ENCODE results near the gene CALN1.
"Not testable (repeated sequence)": the region's sequence is repeated elsewhere in the genome, so short reads cannot be mapped to it uniquely, and the experiment has no call there.

The CALN1 gene

DNA sequence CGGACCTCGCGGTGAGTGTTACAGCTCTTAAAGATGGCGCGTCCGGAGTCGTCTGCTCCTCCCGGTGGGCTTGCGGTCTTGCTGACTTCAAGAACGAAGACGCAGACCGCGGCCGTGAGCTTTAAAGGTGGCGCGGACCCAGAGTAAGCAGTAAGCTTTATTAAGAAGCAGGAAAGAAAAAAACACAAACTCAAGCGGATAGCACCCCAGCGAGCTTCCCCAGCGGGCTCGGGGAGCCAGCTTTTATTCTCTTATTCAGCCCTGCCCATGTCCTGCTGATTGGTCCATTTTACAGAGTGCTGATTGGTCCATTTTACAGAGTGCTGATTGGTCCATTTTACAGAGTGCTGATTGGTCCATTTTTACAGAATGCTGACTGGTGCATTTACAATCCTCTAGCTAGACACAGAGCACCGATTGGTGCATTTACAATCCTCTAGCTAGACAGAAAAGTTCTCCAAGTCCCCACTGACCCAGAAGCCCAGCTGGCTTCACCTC is at the start of gene CALN1:
Gene CALN1, minus strand, starts transcription at position 218 of the 498 bp plus-strand sequence.
- DNase-seq (ENCODE audit: low read depth) = not testable (repeated sequence)

GRCh38 chr7:72453471-72453870 is 41.3 kb upstream of the CALN1 start:
- DNase-seq (ENCODE audit: low read depth) = no peak

DNA sequence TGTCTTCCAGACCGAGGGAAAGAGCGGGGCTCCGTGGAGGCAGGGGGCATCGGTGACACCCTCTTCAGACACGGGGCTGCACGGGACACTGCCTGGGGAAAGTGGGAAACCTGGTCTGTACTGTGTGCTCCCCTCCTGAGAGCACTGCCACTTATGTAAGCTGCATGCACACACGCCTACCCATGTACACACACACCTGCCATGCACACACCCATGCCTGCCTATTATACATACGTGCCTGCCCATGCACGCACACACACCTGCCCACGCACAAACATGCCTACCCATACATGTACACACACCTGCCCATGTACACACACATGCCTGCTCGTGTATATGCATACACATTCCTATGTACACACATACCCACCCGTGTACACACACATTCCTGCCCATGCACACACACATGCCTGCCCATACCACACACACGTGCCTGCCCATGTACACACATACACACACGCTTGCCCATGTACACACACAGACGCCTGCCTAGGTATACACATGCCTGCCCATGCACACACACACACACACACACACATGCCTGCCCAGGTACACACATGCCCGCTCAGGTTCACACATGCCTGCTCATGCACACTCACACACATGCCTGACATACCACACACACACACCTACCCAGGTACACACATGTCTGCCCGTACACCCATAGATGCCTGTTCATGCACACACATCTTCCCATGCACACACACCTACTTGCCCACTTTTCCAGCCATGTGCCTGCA is 35.5 kb upstream of the CALN1 start:
- DNase-seq (ENCODE audit: low read depth) = no peak

- no peak for DNase-seq (ENCODE audit: low read depth)
These were observed 34.7 kb upstream of the CALN1 start for GRCh38 chr7:72446591-72447462.

- no peak for DNase-seq (ENCODE audit: low read depth)
These were observed 34.0 kb upstream of the CALN1 start for GRCh38 chr7:72446131-72446530.

DNA sequence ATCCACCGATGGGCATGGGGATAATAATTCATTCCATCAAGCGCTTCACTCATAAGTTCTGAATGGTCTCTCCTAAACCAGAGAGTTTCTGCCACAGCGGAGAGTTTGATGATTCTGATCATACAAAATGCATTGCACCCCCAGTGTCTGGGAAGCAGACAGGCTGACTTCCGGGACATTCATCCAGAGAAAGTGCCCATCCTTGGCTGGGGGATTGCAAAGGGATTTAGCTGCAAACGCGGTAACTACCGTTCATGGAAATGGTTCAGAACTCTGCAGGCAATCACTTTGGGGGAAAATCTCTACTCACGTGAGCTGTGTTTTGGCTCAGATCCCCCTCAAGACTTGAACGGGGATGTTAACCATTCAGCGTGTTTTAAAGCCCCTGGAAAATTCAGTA is 33.4 kb upstream of the CALN1 start:
- no peak for DNase-seq (ENCODE audit: low read depth)

GRCh38 chr7:72445075-72445474 is 32.9 kb upstream of the CALN1 start:
- no peak for DNase-seq (ENCODE audit: low read depth)

- DNase-seq (ENCODE audit: low read depth) = no peak
These were observed 32.1 kb upstream of the CALN1 start for GRCh38 chr7:72444026-72444776.

DNA sequence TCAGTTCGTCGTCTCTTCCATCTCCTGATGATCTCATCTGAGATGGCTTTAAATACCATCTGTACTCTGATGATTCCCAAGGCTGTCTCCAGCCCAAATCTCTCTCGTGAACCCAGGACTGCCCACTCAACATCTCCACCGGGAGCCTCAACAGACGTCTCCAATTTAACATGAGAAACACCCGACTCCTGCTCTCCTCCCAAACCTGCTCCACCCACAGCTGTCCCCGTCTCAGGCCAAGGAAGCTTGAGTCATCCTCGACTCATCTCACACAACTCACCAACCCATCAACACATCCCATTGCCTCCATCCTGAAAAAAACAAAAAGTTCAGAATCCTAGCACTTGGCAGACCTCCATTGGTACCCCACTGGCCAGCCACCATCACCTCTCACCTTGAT is 29.7 kb upstream of the CALN1 start:
- DNase-seq (ENCODE audit: low read depth) = peak; percentile 23

- DNase-seq (ENCODE audit: low read depth) = no peak
These were observed 26.4 kb upstream of the CALN1 start for GRCh38 chr7:72438491-72438890.

- no peak for DNase-seq (ENCODE audit: low read depth)
These were observed 25.5 kb upstream of the CALN1 start for GRCh38 chr7:72437610-72438009.

DNA sequence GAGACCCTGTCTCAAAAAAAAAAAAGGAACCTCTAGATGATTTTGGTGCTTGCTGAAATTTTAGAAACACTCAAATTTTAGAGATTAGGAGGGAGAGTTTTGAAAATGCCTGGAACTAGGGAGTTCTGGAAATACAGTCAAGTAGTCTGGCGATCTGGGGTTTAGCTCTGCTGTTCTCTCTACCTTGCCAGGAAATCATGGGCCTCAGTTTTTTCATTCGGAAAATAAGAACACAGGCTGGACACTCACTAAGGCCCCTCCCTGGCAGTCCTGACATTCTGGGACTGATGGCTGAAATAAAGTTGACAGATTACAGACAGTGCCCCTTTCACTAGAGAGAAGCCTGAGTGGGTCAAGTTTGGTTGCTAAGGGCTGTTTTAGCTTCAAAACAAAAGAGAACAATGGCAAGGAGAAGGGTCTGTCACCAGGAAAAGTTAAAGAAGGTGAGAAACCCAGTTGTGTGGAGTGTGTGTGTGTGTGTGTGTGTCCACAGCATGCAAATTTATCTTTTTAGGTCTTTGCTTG is 25.0 kb upstream of the CALN1 start:
- DNase-seq (ENCODE audit: low read depth) = no peak

DNA sequence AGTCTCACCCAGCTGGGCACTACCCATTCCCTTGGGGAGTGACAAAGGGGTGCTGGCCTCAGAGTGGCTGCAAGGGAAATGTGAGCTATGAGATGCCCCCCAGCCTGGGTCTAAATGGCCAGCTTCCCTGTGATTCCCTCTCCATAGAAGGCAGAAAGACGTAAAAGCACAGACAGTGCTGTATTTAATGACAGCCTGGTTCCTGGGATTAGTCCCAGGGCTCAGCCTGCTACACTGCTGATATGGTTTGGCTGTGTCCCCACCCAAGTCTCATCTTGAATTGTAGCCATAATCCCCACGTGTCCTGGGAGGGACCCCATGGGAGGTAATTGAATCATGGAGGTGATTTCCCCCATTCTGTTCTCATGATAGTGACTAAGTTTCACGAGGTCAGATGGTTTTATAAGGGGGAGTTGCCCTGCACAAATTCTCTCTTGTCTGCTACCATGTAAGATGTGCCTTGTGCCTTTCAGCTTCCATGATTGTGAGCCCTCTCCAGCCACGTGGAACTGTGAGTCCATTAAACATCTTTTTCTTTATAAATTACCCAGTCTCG is 23.9 kb upstream of the CALN1 start:
- DNase-seq (ENCODE audit: low read depth) = no peak

- DNase-seq (ENCODE audit: low read depth) = no peak
These were observed 23.2 kb upstream of the CALN1 start for GRCh38 chr7:72435366-72435765.

DNA sequence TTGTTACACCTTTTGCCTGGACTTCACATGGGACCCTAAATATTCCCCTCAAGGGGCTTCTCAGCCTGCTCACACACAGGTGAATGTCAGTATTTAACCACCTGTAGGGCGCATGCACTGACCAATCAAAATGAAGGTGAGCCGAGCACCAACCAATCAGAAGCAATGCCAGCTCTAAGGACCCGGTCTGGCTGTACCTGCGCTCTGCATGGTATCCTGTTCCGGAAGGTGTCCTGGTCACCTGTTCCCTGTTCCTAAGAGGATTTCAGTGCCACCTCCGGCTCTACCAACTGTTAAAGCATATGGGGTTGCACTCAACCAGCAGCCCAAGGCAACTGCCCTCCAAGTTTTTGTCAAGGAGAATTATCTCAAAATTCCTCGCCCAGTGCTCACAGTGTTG is 18.4 kb upstream of the CALN1 start:
- no peak for DNase-seq (ENCODE audit: low read depth)

GRCh38 chr7:72429316-72429715 is 17.2 kb upstream of the CALN1 start:
- no peak for DNase-seq (ENCODE audit: low read depth)

- no peak for DNase-seq (ENCODE audit: low read depth)
These were observed 4.7 kb upstream of the CALN1 start for GRCh38 chr7:72416846-72417245.

DNA sequence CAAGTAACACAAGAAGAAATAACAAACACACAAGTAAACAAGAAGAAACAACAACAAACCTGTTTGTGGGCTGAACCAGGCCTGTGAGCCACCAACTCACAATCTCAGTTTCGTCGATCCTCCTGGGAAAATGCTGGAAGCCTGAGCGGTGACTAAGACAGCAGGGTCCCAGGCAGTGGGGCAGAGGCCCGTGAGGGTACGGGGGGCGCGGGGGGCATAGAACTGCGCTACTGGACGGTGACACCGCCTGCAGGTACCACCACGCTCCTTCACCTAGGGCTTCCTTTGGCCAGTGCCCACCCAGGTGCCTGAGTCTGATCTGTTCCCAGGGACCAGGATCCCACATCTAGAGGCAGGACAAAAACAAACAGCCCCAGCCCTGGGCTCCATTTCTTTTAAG is 3.4 kb upstream of the CALN1 start:
- DNase-seq (ENCODE audit: low read depth) = no peak

- no peak for DNase-seq (ENCODE audit: low read depth)
These were observed 1.7 kb upstream of the CALN1 start for GRCh38 chr7:72413886-72414285.

- no peak for DNase-seq (ENCODE audit: low read depth)
These were observed 1.2 kb upstream of the CALN1 start for GRCh38 chr7:72413290-72413689.

- no peak for DNase-seq (ENCODE audit: low read depth)
These were observed 719 bp downstream of the CALN1 start for GRCh38 chr7:72411419-72411818.

- no peak for DNase-seq (ENCODE audit: low read depth)
These were observed 2.5 kb downstream of the CALN1 start for GRCh38 chr7:72409638-72410015.

Measured in HS-5 (cell line).